WI38 (cell line): ENCODE measurements around the gene MARF1.
"Not testable (repeated sequence)": the region's sequence is repeated elsewhere in the genome, so short reads cannot be mapped to it uniquely, and the experiment has no call there.

Experiments used
- H3K4me3 ChIP-seq: 2 replicates; pipeline ENCODE4 v1.5.1; 2011; ENCODE audit warnings: low read depth, mild to moderate bottlenecking, control low read depth, low read length
- TF ChIP-seq, protein P1 (sequence below): IDR thresholded peaks from 2 replicates; pipeline ENCODE4 v1.5.1; 2012; ENCODE audit warnings: low read depth, mild to moderate bottlenecking, control low read depth, low read length

The MARF1 gene

GRCh38 chr16:15571557-15571956, 71.4 kb downstream of the MARF1 start:
- no peak overlapping the region for H3K4me3 ChIP-seq
- TF ChIP-seq, protein P1, sequence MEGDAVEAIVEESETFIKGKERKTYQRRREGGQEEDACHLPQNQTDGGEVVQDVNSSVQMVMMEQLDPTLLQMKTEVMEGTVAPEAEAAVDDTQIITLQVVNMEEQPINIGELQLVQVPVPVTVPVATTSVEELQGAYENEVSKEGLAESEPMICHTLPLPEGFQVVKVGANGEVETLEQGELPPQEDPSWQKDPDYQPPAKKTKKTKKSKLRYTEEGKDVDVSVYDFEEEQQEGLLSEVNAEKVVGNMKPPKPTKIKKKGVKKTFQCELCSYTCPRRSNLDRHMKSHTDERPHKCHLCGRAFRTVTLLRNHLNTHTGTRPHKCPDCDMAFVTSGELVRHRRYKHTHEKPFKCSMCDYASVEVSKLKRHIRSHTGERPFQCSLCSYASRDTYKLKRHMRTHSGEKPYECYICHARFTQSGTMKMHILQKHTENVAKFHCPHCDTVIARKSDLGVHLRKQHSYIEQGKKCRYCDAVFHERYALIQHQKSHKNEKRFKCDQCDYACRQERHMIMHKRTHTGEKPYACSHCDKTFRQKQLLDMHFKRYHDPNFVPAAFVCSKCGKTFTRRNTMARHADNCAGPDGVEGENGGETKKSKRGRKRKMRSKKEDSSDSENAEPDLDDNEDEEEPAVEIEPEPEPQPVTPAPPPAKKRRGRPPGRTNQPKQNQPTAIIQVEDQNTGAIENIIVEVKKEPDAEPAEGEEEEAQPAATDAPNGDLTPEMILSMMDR, result no peak

GRCh38 chr16:15570666-15571065, 72.3 kb downstream of the MARF1 start:
- H3K4me3 ChIP-seq, result not testable (repeated sequence)

DNA sequence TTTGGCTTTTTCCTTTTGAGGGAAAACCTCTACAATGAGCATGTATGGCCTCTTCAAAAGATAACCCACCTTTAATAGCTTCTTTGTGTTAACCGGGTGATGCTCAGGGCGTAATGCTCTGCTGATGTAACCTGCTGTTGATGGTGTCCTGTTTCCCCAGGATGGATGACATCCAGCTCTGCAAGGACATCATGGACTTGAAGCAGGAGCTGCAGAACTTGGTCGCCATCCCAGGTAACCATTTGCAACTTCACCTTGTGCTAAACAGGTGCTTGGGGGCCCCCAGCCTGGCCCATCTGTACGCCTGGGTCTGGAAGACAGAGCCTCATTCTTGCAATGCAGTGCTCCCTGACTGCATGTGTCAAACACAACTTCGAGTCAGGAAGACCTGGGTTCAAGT, 75.1 kb downstream of the MARF1 start:
- no peak overlapping the region for H3K4me3 ChIP-seq
- TF ChIP-seq, protein P1, result no peak

DNA sequence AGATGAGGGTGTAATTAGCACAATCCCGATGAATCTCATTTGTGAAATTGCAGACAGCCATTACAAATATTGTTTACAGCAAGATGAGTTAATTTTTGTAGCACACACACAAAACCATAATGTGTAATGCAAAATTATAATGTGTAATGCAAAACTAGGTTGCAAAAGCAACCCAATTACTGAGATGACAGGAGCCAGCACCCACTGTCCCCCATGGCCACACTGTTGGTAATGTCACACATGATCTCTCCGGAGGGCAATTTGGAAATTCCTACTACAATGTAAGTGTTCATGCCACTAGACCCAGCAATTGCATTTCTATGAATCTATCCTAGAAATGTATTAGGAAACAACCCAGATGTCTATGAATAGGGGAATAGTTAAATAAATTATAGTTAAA, 76.9 kb downstream of the MARF1 start:
- TF ChIP-seq, protein P1, result no peak
- H3K4me3 ChIP-seq, result no peak overlapping the region

GRCh38 chr16:15564604-15565339, 78.2 kb downstream of the MARF1 start:
- TF ChIP-seq, protein P1, result no peak
- H3K4me3 ChIP-seq, result no peak overlapping the region

DNA sequence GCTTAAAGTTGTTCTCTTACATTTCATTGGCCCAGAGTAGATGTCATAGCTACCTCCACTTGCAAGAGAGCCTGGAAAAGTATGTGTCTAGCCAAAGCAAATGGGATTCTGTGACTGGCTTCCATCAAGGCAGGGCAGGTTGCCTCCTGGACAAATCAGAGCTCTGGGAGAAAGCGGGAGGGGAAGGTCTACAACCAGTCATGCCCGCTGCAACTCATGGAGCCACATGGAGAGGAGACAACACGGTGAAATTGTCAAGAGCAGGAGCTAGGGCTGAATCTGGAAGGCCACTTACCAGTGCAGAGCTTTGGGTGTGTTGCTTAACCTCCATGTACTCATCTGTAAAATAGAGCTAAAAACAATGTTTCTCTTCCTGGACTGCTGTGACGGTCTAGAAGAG, 83.8 kb downstream of the MARF1 start:
- TF ChIP-seq, protein P1, result no peak
- H3K4me3 ChIP-seq, result no peak overlapping the region

DNA sequence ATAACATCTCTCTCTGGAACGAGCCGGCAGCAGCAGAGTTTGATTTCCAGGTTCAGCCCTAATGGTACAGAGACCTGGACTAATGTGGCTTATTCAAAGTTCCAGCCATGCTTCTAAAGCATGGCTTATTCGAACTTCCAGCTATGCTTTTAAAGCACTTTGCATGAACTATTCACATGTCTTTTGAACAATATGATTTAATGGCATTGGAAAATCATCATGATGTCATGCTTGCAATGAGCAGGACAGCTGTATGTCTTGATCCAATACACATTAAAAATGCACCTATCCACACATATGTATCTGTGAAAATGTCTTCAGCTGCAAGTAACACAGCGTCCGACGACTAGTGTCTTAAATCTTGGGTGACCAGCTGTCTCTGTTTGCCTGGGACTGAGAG, 85.7 kb downstream of the MARF1 start:
- TF ChIP-seq, protein P1, result no peak

GRCh38 chr16:15556130-15556529, 86.8 kb downstream of the MARF1 start:
- H3K4me3 ChIP-seq, result no peak overlapping the region
- TF ChIP-seq, protein P1, result no peak

More for the DNA sequence above, 85.7 kb downstream of the MARF1 start:
- no peak overlapping the region for H3K4me3 ChIP-seq
